Endothelial cell of umbilical vein (primary cell): Measurements from ENCODE around the gene PTGES2.

Source experiments
- EZH2 ChIP-seq: IDR thresholded peaks from 2 replicates; pipeline ENCODE4 v1.6.1; 2012; ENCODE audit warnings: borderline replicate concordance, low read depth, mild to moderate bottlenecking, moderate library complexity, low read length, inconsistent platforms; ENCODE audit not compliant: severe bottlenecking
- GATA2 ChIP-seq: IDR thresholded peaks from 2 replicates; pipeline ENCODE4 v1.7.0; 2011; ENCODE audit warnings: low read depth, mild to moderate bottlenecking, moderate library complexity, mixed read lengths, low read length; ENCODE audit not compliant: insufficient read length, insufficient read depth
- JUN ChIP-seq: IDR thresholded peaks from 2 replicates; pipeline ENCODE4 v1.6.1; 2011; ENCODE audit warnings: borderline replicate concordance, low read depth; ENCODE audit not compliant: insufficient read length, insufficient read depth
- POLR2A ChIP-seq: IDR thresholded peaks from 2 replicates; pipeline ENCODE4 v1.6.1; 2012; ENCODE audit warnings: low read depth, mild to moderate bottlenecking, control low read depth, low read length
- POLR2AphosphoS5 ChIP-seq: IDR thresholded peaks from 2 replicates; pipeline ENCODE4 v1.6.1; 2012; ENCODE audit warnings: low read depth, mild to moderate bottlenecking, control low read depth, low read length, moderate library complexity; ENCODE audit not compliant: insufficient read depth
- TF ChIP-seq, protein P1 (sequence below), 2 donors: IDR thresholded peaks; 1 replicate in 1 of 2; 2 replicates in 1 of 2; pipeline ENCODE4 v1.5.1; 2011; ENCODE audit warnings: low read length in 2 of 2, mild to moderate bottlenecking in 2 of 2, moderate library complexity in 2 of 2, control low read depth in 1 of 2, inconsistent platforms in 1 of 2, low read depth in 1 of 2; ENCODE audit not compliant: insufficient read depth in 1 of 2; ENCODE audit errors: extremely low read depth in 1 of 2
- TF ChIP-seq, protein P2 (sequence below): IDR thresholded peaks from 2 replicates; pipeline ENCODE4 v1.6.1; 2011; ENCODE audit not compliant: insufficient read depth, insufficient read length

DNA sequence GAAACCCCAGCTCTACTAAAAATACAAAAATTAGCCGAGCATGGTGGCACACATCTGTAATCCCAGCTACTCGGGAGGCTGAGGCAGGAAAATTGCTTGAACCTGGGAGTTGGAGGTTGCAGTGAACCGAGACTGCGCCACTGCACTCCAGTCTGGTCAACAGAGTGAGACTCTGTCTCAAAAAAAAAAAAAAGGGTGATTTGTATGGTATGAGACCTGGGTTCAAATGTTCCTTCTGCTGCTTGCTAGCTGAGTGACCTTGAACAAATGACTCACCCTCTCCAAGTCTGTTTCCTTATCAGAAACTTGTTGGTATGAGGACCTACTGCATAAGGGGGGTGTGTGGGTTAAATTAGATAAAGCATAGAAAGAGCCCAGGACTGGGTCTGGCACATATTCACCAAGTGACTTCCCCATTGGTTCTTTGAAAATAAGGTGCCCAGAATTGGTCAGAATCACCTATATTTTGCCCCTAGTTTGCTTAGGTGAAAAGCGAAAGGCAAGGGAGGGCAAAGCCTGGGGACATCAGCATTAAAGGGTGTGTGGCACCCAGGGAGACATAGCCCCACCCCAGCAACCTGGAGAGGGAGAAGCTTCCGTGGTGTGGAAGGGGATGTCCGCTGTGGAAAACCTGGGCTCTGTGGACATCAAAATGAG, 49.6 kb downstream of the PTGES2 start:
- no peak for TF ChIP-seq POLR2AphosphoS5
- TF ChIP-seq, protein P1, sequence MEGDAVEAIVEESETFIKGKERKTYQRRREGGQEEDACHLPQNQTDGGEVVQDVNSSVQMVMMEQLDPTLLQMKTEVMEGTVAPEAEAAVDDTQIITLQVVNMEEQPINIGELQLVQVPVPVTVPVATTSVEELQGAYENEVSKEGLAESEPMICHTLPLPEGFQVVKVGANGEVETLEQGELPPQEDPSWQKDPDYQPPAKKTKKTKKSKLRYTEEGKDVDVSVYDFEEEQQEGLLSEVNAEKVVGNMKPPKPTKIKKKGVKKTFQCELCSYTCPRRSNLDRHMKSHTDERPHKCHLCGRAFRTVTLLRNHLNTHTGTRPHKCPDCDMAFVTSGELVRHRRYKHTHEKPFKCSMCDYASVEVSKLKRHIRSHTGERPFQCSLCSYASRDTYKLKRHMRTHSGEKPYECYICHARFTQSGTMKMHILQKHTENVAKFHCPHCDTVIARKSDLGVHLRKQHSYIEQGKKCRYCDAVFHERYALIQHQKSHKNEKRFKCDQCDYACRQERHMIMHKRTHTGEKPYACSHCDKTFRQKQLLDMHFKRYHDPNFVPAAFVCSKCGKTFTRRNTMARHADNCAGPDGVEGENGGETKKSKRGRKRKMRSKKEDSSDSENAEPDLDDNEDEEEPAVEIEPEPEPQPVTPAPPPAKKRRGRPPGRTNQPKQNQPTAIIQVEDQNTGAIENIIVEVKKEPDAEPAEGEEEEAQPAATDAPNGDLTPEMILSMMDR (IDR thresholded peaks at IDR 0.05; ENCODE audit: extremely low read depth in 1 of 2, insufficient read depth in 1 of 2, low read depth in 1 of 2, low read length in 2 of 2): no peak
- no peak for TF ChIP-seq POLR2A
- TF ChIP-seq, protein P2, sequence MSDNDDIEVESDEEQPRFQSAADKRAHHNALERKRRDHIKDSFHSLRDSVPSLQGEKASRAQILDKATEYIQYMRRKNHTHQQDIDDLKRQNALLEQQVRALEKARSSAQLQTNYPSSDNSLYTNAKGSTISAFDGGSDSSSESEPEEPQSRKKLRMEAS: no peak
- no peak for TF ChIP-seq EZH2
- peak; percentile 45 for TF ChIP-seq GATA2
- peak; percentile 25 for TF ChIP-seq JUN
